Measurements from ENCODE around the gene SEL1L3. TPM values are rescaled to one million over a fixed set of nuclear protein-coding genes. Genes with fewer than 3 reads are reported as not detected.

SEL1L3 gene
- total and polyA plus RNA-seq, 9 of the 15 experiments (the other 6 are each of a cell fraction or from before 2014, with no cell fraction given), result 10.0 to 44.3 (median 21.6) TPM

GRCh38 chr4:25743971-25744370 is 118.8 kb downstream of the SEL1L3 start:
- ChIA-PET POLR2A (interaction anchor here (0.6 to 2.2 kb wide), 5 partner anchors 9 to 246 kb away, joined by 3 to 7 read pairs (median 4); no protein-coding TSS in a partner anchor), CTCF (ENCODE audit: low intra/inter-chr PET ratio) (no interaction called here)
- 4% methylated on average over 3 of the region's 3 CpGs for WGBS (ENCODE audit: insufficient coverage, low coverage, missing lambda C conversion rate)
- H3K9ac ChIP-seq (ENCODE audit: insufficient read depth in 1 of 2, low read depth in 2 of 2, low read length in 2 of 2), result no peak overlapping the region
- no peak; the same call in 2 of the 3 replicates for ATAC-seq
- no peaks in the 10 kb centered on the region for H3K9me1 ChIP-seq (ENCODE audit: control insufficient read depth, insufficient read depth, low read length)
- H3K4me3 ChIP-seq, result no peak overlapping the region
- no peak overlapping the region for H2AFZ ChIP-seq (ENCODE audit: low read depth, low read length)
- DNase-seq (ENCODE audit: extremely low read depth in 1 of 4, low spot score in 3 of 4), result no peak
- no peaks in the 10 kb centered on the region for H3K79me2 ChIP-seq (ENCODE audit: control insufficient read depth, insufficient read depth, low read length)
- H4K20me1 ChIP-seq (replicated peaks; ENCODE audit: control insufficient read depth, insufficient read depth, low read length), result no peaks in the 10 kb centered on the region
- in situ Hi-C loops (cut with MboI), result no loop called here
- TF ChIP-seq DDX20 (tag; IDR thresholded peaks at IDR 0.05; ENCODE audit: low read depth), result no peak
- TF ChIP-seq ETS1 (conservative IDR thresholded peaks at IDR 0.05; ENCODE audit: control insufficient read depth, low read depth, low read length), result no peak
- no peak for TF ChIP-seq SMARCE1 (IDR thresholded peaks at IDR 0.05)
- TF ChIP-seq SAFB (IDR thresholded peaks at IDR 0.05; ENCODE audit: borderline replicate concordance, low read depth, low read length), result no peak
- TF ChIP-seq ZNF589 (CRISPR knock-in tag; IDR thresholded peaks at IDR 0.05; ENCODE audit: low read depth), result no peak
- no peak for TF ChIP-seq TAF9B (IDR thresholded peaks at IDR 0.05; ENCODE audit: partially characterized antibody)
- TF ChIP-seq YY1 (IDR thresholded peaks at IDR 0.05; ENCODE audit: borderline replicate concordance in 1 of 3, control insufficient read depth in 1 of 3, extremely low read depth in 1 of 3, insufficient read depth in 3 of 3, insufficient read length in 1 of 3, insufficient replicate concordance in 2 of 3, low read depth in 1 of 3, low read length in 2 of 3), result no peak
- no peak for TF ChIP-seq TRIM24 (IDR thresholded peaks at IDR 0.05)
- no peak for TF ChIP-seq ZNF395 (CRISPR knock-in tag; IDR thresholded peaks at IDR 0.05)
- no peak for TF ChIP-seq SRSF9 (IDR thresholded peaks at IDR 0.05; ENCODE audit: borderline replicate concordance, low read depth, low read length)
- no peak for TF ChIP-seq CAMTA2 (CRISPR knock-in tag; conservative IDR thresholded peaks at IDR 0.05)
- no peak for TF ChIP-seq POLR2G (IDR thresholded peaks at IDR 0.05; ENCODE audit: low read depth, low read length)
- no peak for TF ChIP-seq HNRNPL (IDR thresholded peaks at IDR 0.05; ENCODE audit: low read depth, low read length)
- TF ChIP-seq PML (IDR thresholded peaks at IDR 0.05; ENCODE audit: low read length), result no peak
- TF ChIP-seq TARDBP (IDR thresholded peaks at IDR 0.05), result no peak
- TF ChIP-seq ZNF354B (CRISPR knock-in tag; IDR thresholded peaks at IDR 0.05), result no peak
- TF ChIP-seq ILK (tag; IDR thresholded peaks at IDR 0.05; ENCODE audit: borderline replicate concordance, low read depth), result no peak
- no peak for TF ChIP-seq CBX8 (IDR thresholded peaks at IDR 0.05; ENCODE audit: borderline replicate concordance, extremely low read depth, low read depth, low read length, poor library complexity, severe bottlenecking)
- no peaks in the 10 kb centered on the region for H3K9me3 ChIP-seq (replicated peaks; ENCODE audit: control insufficient read depth, insufficient read depth, low read depth, low read length)
- H3K27me3 ChIP-seq (ENCODE audit: control insufficient read depth in 2 of 2, insufficient read depth in 2 of 2, low read length in 2 of 2), result peaks cover 0 to 3% of the 10 kb centered on the region in 2 experiments; a peak in 1 of 5 replicates
- H3K4me1 ChIP-seq (replicated peaks in 1 of 2; ENCODE audit: control insufficient read depth in 2 of 2, insufficient read depth in 2 of 2, low read length in 2 of 2), result no peaks in the 10 kb centered on the region
- intact Hi-C loops (cut with micrococcal nuclease), result no loop called here
- no peak overlapping the region for H3K4me2 ChIP-seq (ENCODE audit: insufficient read depth, low read length)
- FAIRE-seq, result no peak
- H3K36me3 ChIP-seq (ENCODE audit: control insufficient read depth, insufficient read depth, low read length), result no peaks in the 10 kb centered on the region
- BruUV-seq (replicated peaks), result no TSS peak
- H3K27ac ChIP-seq (ENCODE audit: extremely low read depth, low read depth, low read length), result no peak overlapping the region
